Panc1 (cell line): ENCODE data around the gene NDUFV2. TPM values are rescaled to one million over a fixed set of nuclear protein-coding genes. Genes with fewer than 3 reads are reported as not detected.
A peak's percentile ranks its signal among the peaks of the same experiment; 100 is the strongest.

ENCODE experiments used
- ATAC-seq: fragments of 200-7000 bp; cut with Tn5 transposase; 2 replicates; pipeline ENCODE4 v1.9.1; 2020; ENCODE audit warnings: mild to moderate bottlenecking, moderate library complexity
- BruUV-seq: library from RNA; stranded (reverse); fragments of 400-500 nt; replicated peaks from 2 replicates; lab custom pipeline; 2021; lab: Mats Ljungman, UMichigan
- CTCF ChIA-PET: fragments of 300-600 bp; sonication (Branson Sonifier 250); formaldehyde crosslinking; loops from one replicate; lab custom pipeline; 2022; ENCODE audit warnings: antibody characterized with exemption; lab: Charles Lee
- POLR2A ChIA-PET: fragments of 300-600 bp; sonication (Branson Sonifier 250); formaldehyde crosslinking; loops from one replicate; lab custom pipeline; 2022; ENCODE audit warnings: antibody characterized with exemption; lab: Charles Lee
- DNase-seq: peaks from one replicate; pipeline ENCODE4 v3.0.0-alpha.2; 2010; ENCODE audit warnings: low read depth, low spot score
- H3K27ac ChIP-seq: 2 replicates; pipeline ENCODE4 v1.5.1; 2011; ENCODE audit warnings: mild to moderate bottlenecking, low read length, inconsistent platforms
- H3K27me3 ChIP-seq: fragments of 200-500 bp; sonication (Bioruptor generic); 2 replicates; pipeline ENCODE4 v1.6.0; 2014; ENCODE audit warnings: low read length, inconsistent platforms; ENCODE audit not compliant: control insufficient read depth, insufficient read depth
- H3K36me3 ChIP-seq: fragments of 200-500 bp; sonication (Bioruptor generic); 2 replicates; pipeline ENCODE4 v1.5.1; 2014; ENCODE audit warnings: inconsistent platforms, mild to moderate bottlenecking, low read length, moderate library complexity; ENCODE audit not compliant: control insufficient read depth, insufficient read depth
- H3K4me1 ChIP-seq: 2 replicates; pipeline ENCODE4 v1.5.1; 2011; ENCODE audit warnings: inconsistent platforms, mild to moderate bottlenecking, low read length, moderate library complexity; ENCODE audit not compliant: control insufficient read depth, insufficient read depth
- H3K4me3 ChIP-seq, 2 experiments: 2 replicates each; pipeline ENCODE4 v1.5.1; 2011 to 2012; ENCODE audit warnings: low read depth in 2 of 2, low read length in 2 of 2, mild to moderate bottlenecking in 2 of 2, inconsistent platforms in 1 of 2, moderate library complexity in 1 of 2
- H3K9me3 ChIP-seq: fragments of 200-500 bp; sonication (Bioruptor generic); 2 replicates; pipeline ENCODE4 v1.5.1; 2014; ENCODE audit warnings: low read depth, mild to moderate bottlenecking, inconsistent platforms, low read length, moderate library complexity; ENCODE audit not compliant: control insufficient read depth, insufficient read depth
- POLR2AphosphoS5 ChIP-seq: IDR thresholded peaks from 2 replicates; pipeline ENCODE4 v1.6.1; 2012; ENCODE audit warnings: mild to moderate bottlenecking, low read depth, low read length, moderate library complexity
- SIN3A ChIP-seq: IDR thresholded peaks from 2 replicates; pipeline ENCODE4 v1.6.1; 2012; ENCODE audit warnings: low read depth, mild to moderate bottlenecking, low read length, moderate library complexity, borderline replicate concordance; ENCODE audit not compliant: insufficient read depth
- TCF7L2 ChIP-seq: IDR thresholded peaks from 2 replicates; pipeline ENCODE4 v1.6.1; 2011; ENCODE audit warnings: mild to moderate bottlenecking, low read depth, low read length, inconsistent platforms
- in situ Hi-C: cut with HindIII; loops from 2 replicates; pipeline ENCODE4 v1.10.0; 2016; ENCODE audit warnings: low sequenced_read_pairs, low pct_unique_long_range_greater_than_20kb
- intact Hi-C: fragments of 100-400 bp; cut with micrococcal nuclease; formaldehyde crosslinking; loops from one replicate; pipeline ENCODE4 v1.10.0; 2022; ENCODE audit not compliant: unreplicated experiment
- total RNA-seq: library from RNA; stranded (reverse); gene quantifications from one replicate; pipeline ENCODE4 v1.2.1, GENCODE V29; 2021; ENCODE audit not compliant: unreplicated experiment
- TF ChIP-seq, protein P1 (sequence below), 2 experiments: IDR thresholded peaks; 2 replicates each; pipeline ENCODE4 v1.6.1; 2011 to 2012; ENCODE audit warnings: low read depth in 2 of 2, control low read depth in 1 of 2, low read length in 1 of 2, mild to moderate bottlenecking in 1 of 2, moderate library complexity in 1 of 2; ENCODE audit not compliant: insufficient read depth in 1 of 2
- TF ChIP-seq, protein P2 (sequence below): fragments of 450-650 bp; IDR thresholded peaks from 2 replicates; pipeline ENCODE4 v1.5.1; 2017; ENCODE audit warnings: mild to moderate bottlenecking

Gene NDUFV2
- total RNA-seq, 1 experiment from 2014 or later: 157 TPM

DNA sequence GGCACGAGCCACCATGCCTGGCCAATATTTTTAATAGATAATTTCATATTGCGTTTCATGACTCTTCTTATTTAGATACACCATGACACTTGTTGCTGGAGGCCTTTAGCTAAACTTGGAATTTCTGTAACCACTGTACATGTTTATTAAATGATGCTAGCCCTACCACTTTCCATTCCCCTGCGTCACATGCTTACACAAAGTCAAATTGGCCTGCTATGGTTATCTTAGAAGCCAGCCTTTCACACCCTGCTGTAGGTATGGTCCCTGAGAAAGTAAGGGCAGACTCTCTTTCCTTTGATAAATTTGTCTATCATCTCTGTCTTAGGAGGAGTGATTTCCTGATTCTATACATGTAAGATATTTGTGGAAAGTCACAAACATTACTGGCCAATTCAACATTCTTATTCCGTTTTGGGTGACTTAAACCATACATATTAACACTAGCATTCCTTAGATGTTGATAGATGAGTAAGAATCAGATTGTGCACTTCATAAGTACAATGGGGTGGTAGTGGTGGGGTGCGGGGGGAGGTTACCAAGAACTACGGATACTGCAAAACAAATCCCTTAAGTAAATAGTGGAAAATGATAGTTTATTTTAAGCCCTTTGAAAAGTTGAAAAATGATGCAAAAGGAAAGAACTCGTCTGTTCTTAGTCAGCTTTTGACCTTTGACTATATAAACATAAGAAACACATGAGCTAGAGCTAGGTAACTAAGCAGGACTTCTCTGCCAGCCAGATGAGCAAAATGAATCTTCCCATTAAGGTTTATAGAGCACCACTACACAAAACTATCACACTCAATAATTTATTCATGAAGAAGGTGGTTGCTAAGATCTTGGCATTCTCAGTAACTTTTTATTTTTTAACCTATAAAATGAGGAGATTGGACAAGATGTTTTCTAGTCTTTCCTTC lies 7.9 kb upstream of the NDUFV2 start:
- no peak for ATAC-seq
- Histone ChIP-seq H3K4me1 (peaks cover 5% of the 10 kb centered on the region), H3K27ac (no peak overlapping the region), H3K9me3 (no peaks in the 10 kb centered on the region), H3K4me3 (no peak overlapping the region), H3K27me3 (no peaks in the 10 kb centered on the region), H3K36me3 (no peaks in the 10 kb centered on the region)
- in situ Hi-C loops (no loop called here), intact Hi-C loops (no loop called here)
- TF ChIP-seq, protein P1, sequence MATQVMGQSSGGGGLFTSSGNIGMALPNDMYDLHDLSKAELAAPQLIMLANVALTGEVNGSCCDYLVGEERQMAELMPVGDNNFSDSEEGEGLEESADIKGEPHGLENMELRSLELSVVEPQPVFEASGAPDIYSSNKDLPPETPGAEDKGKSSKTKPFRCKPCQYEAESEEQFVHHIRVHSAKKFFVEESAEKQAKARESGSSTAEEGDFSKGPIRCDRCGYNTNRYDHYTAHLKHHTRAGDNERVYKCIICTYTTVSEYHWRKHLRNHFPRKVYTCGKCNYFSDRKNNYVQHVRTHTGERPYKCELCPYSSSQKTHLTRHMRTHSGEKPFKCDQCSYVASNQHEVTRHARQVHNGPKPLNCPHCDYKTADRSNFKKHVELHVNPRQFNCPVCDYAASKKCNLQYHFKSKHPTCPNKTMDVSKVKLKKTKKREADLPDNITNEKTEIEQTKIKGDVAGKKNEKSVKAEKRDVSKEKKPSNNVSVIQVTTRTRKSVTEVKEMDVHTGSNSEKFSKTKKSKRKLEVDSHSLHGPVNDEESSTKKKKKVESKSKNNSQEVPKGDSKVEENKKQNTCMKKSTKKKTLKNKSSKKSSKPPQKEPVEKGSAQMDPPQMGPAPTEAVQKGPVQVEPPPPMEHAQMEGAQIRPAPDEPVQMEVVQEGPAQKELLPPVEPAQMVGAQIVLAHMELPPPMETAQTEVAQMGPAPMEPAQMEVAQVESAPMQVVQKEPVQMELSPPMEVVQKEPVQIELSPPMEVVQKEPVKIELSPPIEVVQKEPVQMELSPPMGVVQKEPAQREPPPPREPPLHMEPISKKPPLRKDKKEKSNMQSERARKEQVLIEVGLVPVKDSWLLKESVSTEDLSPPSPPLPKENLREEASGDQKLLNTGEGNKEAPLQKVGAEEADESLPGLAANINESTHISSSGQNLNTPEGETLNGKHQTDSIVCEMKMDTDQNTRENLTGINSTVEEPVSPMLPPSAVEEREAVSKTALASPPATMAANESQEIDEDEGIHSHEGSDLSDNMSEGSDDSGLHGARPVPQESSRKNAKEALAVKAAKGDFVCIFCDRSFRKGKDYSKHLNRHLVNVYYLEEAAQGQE (IDR thresholded peaks at IDR 0.05; ENCODE audit: insufficient read depth in 1 of 2, low read depth in 2 of 2, low read length in 1 of 2): no peak
- TF ChIP-seq POLR2AphosphoS5: no peak
- no peak for TF ChIP-seq SIN3A
- TF ChIP-seq TCF7L2: no peak
- TF ChIP-seq, protein P2, sequence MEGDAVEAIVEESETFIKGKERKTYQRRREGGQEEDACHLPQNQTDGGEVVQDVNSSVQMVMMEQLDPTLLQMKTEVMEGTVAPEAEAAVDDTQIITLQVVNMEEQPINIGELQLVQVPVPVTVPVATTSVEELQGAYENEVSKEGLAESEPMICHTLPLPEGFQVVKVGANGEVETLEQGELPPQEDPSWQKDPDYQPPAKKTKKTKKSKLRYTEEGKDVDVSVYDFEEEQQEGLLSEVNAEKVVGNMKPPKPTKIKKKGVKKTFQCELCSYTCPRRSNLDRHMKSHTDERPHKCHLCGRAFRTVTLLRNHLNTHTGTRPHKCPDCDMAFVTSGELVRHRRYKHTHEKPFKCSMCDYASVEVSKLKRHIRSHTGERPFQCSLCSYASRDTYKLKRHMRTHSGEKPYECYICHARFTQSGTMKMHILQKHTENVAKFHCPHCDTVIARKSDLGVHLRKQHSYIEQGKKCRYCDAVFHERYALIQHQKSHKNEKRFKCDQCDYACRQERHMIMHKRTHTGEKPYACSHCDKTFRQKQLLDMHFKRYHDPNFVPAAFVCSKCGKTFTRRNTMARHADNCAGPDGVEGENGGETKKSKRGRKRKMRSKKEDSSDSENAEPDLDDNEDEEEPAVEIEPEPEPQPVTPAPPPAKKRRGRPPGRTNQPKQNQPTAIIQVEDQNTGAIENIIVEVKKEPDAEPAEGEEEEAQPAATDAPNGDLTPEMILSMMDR: no peak
- POLR2A ChIA-PET: no interaction called here
- BruUV-seq: no TSS peak
- CTCF ChIA-PET: interaction anchor here (0.5 kb wide), 1 partner anchor 451 kb away, joined by 4 read pairs; no protein-coding TSS in a partner anchor
- DNase-seq: no peak

DNA sequence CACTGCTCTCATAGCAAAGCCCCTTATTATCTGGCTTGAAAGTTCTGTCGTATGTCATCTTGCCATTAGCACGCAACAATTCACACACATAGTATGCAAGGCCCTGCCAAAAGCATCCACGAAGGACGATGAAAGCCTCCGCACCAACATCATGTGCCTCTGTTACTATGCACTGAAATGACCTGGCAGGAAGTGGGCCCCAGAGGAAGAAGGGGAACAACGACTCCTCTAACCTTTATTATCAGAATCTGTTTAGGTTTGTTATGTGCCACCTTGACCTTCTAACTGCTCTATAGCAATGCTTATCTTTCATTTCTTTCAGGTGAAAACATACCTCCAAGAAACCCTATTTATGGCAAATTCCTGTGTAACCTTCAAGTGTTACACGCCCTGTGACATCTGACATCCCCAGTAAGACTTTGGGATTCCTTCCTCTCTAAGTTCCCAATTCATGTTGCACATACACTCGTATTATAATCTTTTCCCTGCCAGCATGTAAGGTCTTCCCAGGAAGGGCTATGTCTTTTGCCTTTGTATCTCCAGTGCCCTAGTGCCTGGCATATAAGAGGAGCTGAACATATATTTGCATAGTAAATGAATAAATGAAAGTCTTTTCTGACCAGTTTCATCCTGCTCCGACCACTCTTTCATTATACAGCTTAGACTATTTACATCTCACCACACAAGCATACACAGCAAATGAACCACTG lies 7.0 kb upstream of the NDUFV2 start:
- CTCF ChIA-PET: no interaction called here

More for the DNA sequence above, 7.0 kb upstream of the NDUFV2 start:
- intact Hi-C loops (no loop called here), in situ Hi-C loops (no loop called here)
- Histone ChIP-seq H3K4me1 (peaks cover 6% of the 10 kb centered on the region), H3K9me3 (no peaks in the 10 kb centered on the region), H3K27me3 (no peaks in the 10 kb centered on the region), H3K36me3 (no peaks in the 10 kb centered on the region), H3K27ac (no peak overlapping the region; the same call in 1 of the 2 replicates), H3K4me3 (no peak overlapping the region)
- TF ChIP-seq, protein P2: no peak
- TF ChIP-seq, protein P1 (IDR thresholded peaks at IDR 0.05; ENCODE audit: insufficient read depth in 1 of 2, low read depth in 2 of 2, low read length in 1 of 2): no peak
- no peak for TF ChIP-seq POLR2AphosphoS5
- TF ChIP-seq TCF7L2: no peak
- no peak for TF ChIP-seq SIN3A
- DNase-seq (no peak), ATAC-seq (peak; percentile 38; the same call in 1 of the 2 replicates)
- no TSS peak for BruUV-seq
- POLR2A ChIA-PET: interaction anchor here (0.5 kb wide), 1 partner anchor 32 kb away, joined by 3 read pairs; no protein-coding TSS in a partner anchor
